ENCODE results near the gene ARHGEF6. TPM values are rescaled to one million over a fixed set of nuclear protein-coding genes. Genes with fewer than 3 reads are reported as not detected.
A peak's percentile ranks its signal among the peaks of the same experiment; 100 is the strongest.
"Not testable (repeated sequence)": the region's sequence is repeated elsewhere in the genome, so short reads cannot be mapped to it uniquely, and the experiment has no call there.

ARHGEF6 gene
- total RNA-seq, 2 donors from 2014 or later = 85.6 to 91.1 TPM

DNA sequence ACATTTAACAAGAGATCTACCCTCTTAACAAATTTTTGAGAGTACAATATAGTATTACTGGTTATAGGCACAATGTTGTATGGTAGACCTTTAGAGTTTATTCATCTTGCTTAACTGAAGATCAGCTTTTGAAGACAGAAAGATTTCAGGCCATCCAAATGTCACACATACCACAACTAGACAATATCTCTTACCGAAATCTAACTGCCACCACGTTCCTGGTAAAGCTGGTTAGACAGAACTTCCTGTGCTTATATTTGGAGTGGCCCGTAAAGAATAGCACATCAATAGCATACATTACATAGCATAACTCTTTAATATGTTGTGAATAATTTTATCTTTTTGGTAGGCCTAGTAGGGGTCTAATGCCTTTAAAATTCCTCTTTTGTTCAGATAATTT lies 29.8 kb upstream of the ARHGEF6 start:
- DNase-seq (no peak), ATAC-seq (replicated peaks in 1 of 2) (peak; percentile 39 to 42)
- H3K4me3 Mint-ChIP-seq = peak overlapping the region; percentile 54 to 71
- H3K9me3 Mint-ChIP-seq = no peaks in the 10 kb centered on the region
- no peaks in the 10 kb centered on the region for H3K36me3 Mint-ChIP-seq (ENCODE audit: insufficient read depth in 2 of 2)
- H3K27me3 Mint-ChIP-seq (ENCODE audit: low read depth) = peaks cover 15% of the 10 kb centered on the region
- peak overlapping the region; percentile 52 for H3K27ac Mint-ChIP-seq
- H3K4me1 Mint-ChIP-seq (ENCODE audit: low read depth) = peaks cover 10% of the 10 kb centered on the region

DNA sequence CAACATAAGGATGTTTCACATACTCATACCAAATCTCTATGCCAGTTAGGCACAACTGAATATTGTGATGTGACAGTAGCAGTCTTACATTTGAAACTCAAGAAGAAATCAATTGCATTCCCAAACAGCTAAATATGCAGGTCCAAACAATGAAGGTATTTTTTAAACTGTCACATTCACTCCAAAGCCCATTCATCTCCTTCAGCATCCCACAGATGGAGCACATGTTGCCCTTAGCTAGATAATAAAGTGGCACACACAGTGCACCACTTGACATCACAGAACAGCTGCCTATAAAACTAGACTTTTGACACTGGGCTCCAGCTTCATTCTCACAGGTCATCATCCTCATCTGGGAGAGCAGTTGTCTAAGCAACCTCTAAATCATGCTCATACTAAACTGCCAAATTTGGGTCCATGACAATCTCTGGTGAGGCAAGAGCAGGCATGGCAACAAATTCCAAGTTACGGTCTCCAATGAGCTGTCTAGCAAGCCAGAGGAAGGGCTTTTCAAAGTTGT lies 26.2 kb upstream of the ARHGEF6 start:
- Mint-ChIP-seq H3K27ac (no peak overlapping the region), H3K4me1 (ENCODE audit: low read depth) (peaks cover 16% of the 10 kb centered on the region), H3K27me3 (ENCODE audit: low read depth) (peaks cover 28% of the 10 kb centered on the region), H3K9me3 (no peaks in the 10 kb centered on the region), H3K4me3 (no peak overlapping the region), H3K36me3 (ENCODE audit: insufficient read depth in 2 of 2) (no peaks in the 10 kb centered on the region)
- ATAC-seq (replicated peaks in 1 of 2) (no peak), DNase-seq (no peak)

DNA sequence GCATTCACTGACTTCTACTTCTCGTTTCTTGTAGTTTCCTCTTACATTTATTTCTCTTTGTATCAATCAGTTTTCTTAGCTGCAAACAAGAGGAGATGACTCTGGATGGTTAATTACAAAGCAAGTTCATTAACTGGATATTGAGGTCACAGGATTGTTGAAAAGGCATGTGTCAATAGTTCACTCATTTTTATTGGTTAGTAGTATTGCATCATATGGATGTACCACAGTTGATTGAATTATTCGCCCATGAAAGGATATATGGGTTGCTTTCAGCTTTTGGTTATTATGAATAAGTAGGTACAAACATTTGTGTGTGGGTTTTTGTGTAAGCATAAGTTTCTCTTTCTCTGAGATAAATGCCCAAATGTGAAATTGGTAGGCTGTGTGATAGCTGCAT lies 21.8 kb upstream of the ARHGEF6 start:
- Mint-ChIP-seq H3K4me3 (no peak overlapping the region), H3K27ac (no peak overlapping the region), H3K27me3 (ENCODE audit: low read depth) (peaks cover 31% of the 10 kb centered on the region), H3K36me3 (ENCODE audit: insufficient read depth in 2 of 2) (no peaks in the 10 kb centered on the region), H3K9me3 (no peaks in the 10 kb centered on the region), H3K4me1 (ENCODE audit: low read depth) (peaks cover 12% of the 10 kb centered on the region)
- no peak for ATAC-seq (replicated peaks in 1 of 2)
- DNase-seq = no peak

DNA sequence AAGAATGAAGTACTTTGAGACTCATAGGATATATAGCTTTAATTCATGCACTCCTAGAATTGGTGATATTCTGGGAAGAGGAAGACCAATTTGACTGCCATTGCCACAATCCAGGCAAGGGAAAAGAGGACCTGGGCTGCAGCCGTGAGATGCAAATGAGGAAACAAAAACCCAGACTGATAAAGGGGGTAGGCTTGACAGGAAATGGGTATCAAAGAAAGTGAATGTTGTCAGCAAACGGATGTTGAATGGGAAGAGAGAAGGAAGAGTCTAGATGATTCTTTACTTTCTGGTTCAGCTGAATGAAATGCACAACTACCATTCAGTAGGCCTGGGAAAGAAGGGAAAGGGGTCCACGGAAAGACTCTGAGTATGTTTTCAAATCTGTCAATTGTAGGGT lies 17.1 kb upstream of the ARHGEF6 start:
- H3K4me1 Mint-ChIP-seq (ENCODE audit: low read depth) = peaks cover 8% of the 10 kb centered on the region
- H3K27me3 Mint-ChIP-seq (ENCODE audit: low read depth) = peaks cover 21% of the 10 kb centered on the region
- H3K36me3 Mint-ChIP-seq (ENCODE audit: insufficient read depth in 2 of 2) = peaks cover 0 to 2% of the 10 kb centered on the region in 2 donors
- no peak overlapping the region for H3K27ac Mint-ChIP-seq
- peaks cover 0 to 6% of the 10 kb centered on the region in 2 donors for H3K9me3 Mint-ChIP-seq
- DNase-seq (no peak), ATAC-seq (replicated peaks in 1 of 2) (no peak)
- H3K4me3 Mint-ChIP-seq = no peak overlapping the region

DNA sequence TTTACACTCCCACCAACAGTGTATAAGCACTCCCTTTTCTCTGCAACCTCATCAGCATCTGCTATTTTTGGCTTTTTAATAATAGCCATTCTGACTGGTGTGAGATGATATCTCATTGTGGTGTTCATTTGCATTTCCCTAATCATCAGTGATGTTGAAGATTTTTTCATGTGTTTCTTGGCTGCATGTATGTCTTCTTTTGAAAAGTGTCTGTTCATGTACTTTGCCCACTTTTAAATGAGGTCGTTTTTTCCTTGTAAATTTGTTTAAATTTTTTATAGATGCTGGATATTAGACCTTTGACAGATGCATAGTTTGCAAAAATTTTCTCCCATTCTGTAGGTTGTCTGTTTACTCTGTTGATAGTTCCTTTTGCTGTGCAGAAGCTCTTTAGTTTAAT lies 14.4 kb upstream of the ARHGEF6 start:
- not testable (repeated sequence) for H3K4me1 Mint-ChIP-seq (ENCODE audit: low read depth); DNase-seq; ATAC-seq (replicated peaks in 1 of 2); H3K4me3 Mint-ChIP-seq; H3K9me3 Mint-ChIP-seq; H3K36me3 Mint-ChIP-seq (ENCODE audit: insufficient read depth in 2 of 2); H3K27ac Mint-ChIP-seq
- peaks cover 12% of the 10 kb centered on the region for H3K27me3 Mint-ChIP-seq (ENCODE audit: low read depth)

DNA sequence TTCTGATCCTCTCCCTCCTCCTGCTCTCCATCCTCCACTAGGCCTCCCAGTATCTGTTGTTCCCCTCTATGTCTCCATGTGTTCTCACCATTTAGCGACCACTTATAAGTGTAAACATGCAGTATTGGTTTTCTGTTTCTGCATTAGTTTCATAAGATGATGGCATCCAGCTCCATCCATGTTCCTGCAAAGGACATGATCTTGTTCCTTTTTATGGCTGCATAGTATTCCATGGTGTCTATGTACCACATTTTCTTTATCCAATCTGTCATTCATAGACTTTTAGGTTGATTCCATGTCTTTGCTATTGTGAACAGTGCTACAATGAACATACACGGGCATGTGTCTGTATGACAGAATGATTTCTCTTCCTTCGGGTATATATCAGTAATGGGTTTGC lies 13.9 kb upstream of the ARHGEF6 start:
- H3K9me3 Mint-ChIP-seq; H3K36me3 Mint-ChIP-seq (ENCODE audit: insufficient read depth in 2 of 2); DNase-seq; H3K27ac Mint-ChIP-seq; H3K4me1 Mint-ChIP-seq (ENCODE audit: low read depth); ATAC-seq (replicated peaks in 1 of 2); H3K4me3 Mint-ChIP-seq: not testable (repeated sequence)
- peaks cover 12% of the 10 kb centered on the region for H3K27me3 Mint-ChIP-seq (ENCODE audit: low read depth)

DNA sequence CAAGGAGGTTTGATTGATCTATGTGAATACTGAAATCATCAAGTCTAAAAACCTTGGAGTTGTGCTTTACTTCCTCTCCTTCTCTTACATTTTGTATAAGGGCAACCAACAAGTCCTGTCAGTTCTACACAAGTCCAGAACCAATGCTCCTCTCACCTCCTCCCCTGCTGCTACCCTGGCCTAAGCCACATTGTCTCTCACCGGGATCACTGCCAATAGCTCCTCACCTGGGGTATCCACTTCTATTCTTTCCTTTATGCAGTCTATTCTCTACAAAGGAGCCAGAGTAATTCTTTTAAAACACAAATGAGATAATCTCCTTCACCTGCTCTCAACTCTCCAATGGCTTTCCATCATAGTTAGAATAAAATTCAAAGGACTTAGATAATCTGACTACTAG lies 13.3 kb upstream of the ARHGEF6 start:
- Mint-ChIP-seq H3K4me3 (no peak overlapping the region), H3K36me3 (ENCODE audit: insufficient read depth in 2 of 2) (peaks cover 0 to 2% of the 10 kb centered on the region in 2 donors), H3K4me1 (ENCODE audit: low read depth) (peaks cover 8% of the 10 kb centered on the region), H3K27ac (no peak overlapping the region), H3K9me3 (peaks cover 0 to 6% of the 10 kb centered on the region in 2 donors), H3K27me3 (ENCODE audit: low read depth) (peaks cover 17% of the 10 kb centered on the region)
- DNase-seq (no peak), ATAC-seq (replicated peaks in 1 of 2) (no peak)

DNA sequence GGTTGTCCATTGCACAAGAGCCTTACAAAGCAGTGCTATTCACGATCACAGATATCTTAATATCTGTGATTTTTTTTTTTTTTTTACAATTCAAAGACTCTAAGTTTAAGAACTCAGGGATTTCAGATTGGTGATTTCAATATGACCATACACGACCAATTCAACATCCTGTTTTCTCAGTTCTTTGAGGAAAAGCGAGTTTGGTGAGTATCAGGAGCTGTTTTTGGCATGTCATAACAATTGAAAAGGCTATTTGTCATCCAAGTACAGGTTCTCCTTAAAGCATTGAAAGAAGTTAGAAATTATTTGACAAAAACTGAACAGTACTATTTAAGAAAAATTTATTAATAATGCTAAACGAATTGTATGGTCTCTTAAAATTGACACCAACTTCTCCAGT lies 9.1 kb upstream of the ARHGEF6 start:
- Mint-ChIP-seq H3K4me1 (ENCODE audit: low read depth) (no peaks in the 10 kb centered on the region), H3K36me3 (ENCODE audit: insufficient read depth in 2 of 2) (no peaks in the 10 kb centered on the region), H3K27ac (no peak overlapping the region), H3K27me3 (ENCODE audit: low read depth) (peaks cover 14% of the 10 kb centered on the region), H3K4me3 (no peak overlapping the region), H3K9me3 (peaks cover 0 to 3% of the 10 kb centered on the region in 2 donors)
- ATAC-seq (replicated peaks in 1 of 2) = no peak
- no peak for DNase-seq

DNA sequence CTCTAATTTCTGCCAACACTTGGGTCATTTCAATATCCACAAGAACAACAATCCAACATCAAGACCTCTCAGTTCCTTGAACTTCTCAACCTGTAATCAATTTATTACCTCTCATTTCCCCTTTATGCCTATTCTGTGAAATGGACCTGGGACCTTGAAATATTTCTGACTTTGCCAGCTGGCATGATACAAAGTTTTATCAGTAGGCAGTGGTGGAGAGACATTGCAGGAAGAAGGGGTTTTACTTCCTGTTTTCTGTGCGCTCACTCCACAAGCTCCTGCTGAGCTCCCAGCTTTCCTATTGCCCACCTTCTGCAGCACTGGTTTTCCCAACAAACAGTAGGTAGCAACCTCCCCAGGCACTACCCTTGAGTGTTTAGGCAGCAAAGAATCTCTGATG lies 3.5 kb upstream of the ARHGEF6 start:
- Mint-ChIP-seq H3K27me3 (ENCODE audit: low read depth) (peaks cover 21% of the 10 kb centered on the region), H3K4me1 (ENCODE audit: low read depth) (peaks cover 35% of the 10 kb centered on the region), H3K9me3 (no peaks in the 10 kb centered on the region), H3K36me3 (ENCODE audit: insufficient read depth in 2 of 2) (peaks cover 6 to 10% of the 10 kb centered on the region in 2 donors), H3K4me3 (peak overlapping the region in 1 of 2 donors; percentile 54), H3K27ac (peak overlapping the region; percentile 30)
- no peak for ATAC-seq (replicated peaks in 1 of 2)
- no peak for DNase-seq

DNA sequence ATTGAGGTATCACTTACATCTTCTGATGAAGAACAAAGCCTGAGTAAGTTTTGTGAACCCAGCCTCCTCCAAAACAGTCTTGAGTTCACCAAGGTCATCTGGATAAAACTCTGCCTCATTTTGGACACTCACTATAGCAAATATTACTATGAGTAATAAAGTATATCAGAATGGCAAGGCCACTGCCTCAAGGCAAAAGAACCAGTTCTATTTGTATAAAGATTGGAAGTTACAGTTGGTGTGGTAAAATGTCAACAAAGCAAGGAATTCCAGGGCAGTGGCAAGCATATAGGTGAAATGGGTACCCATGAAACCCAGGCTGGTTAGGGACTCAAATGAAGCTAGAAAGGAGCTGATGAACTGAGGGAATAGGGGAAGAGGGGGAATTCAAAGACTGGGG lies 2.4 kb upstream of the ARHGEF6 start:
- ATAC-seq (replicated peaks in 1 of 2) (no peak), DNase-seq (no peak)
- Mint-ChIP-seq H3K27ac (peak overlapping the region; percentile 61), H3K9me3 (no peaks in the 10 kb centered on the region), H3K27me3 (ENCODE audit: low read depth) (peaks cover 18% of the 10 kb centered on the region), H3K36me3 (ENCODE audit: insufficient read depth in 2 of 2) (peaks cover 7 to 10% of the 10 kb centered on the region in 2 donors), H3K4me3 (peak overlapping the region in 1 of 2 donors; percentile 12), H3K4me1 (ENCODE audit: low read depth) (peaks cover 40% of the 10 kb centered on the region)

DNA sequence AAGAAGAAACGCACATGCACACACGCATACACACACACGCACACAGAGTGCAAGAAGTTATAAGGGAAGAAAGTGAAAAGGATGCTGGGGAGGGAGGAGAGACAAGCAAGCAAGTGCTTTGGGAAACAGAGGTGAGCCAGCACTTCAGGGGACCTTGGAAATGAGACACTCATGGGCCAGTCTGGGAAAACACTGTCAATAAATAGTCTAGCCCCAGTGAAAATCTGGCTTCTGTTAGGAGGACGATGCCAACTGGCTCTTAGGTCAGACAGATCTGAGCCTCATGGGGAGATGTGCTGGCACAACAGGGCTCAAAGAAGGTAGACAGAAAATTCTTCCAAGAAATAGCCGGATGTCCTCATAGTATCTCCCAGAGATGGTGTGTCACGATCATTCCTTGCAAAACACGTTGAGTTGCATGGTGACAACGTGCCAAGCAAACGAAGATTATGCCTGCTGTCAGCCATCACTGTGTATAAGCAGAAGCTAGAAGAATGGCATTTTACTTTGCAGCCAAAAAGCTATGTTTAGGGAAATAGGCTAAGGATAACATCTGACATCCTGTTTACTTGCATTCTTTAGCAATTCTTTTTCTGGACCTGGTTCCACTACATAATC lies 557 bp upstream of the ARHGEF6 start:
- H3K27ac Mint-ChIP-seq = peak overlapping the region; percentile 97
- H3K27me3 Mint-ChIP-seq (ENCODE audit: low read depth) = peaks cover 18% of the 10 kb centered on the region
- DNase-seq (no peak), ATAC-seq (replicated peaks in 1 of 2) (no peak)
- peaks cover 10 to 14% of the 10 kb centered on the region in 2 donors for H3K36me3 Mint-ChIP-seq (ENCODE audit: insufficient read depth in 2 of 2)
- peak overlapping the region; percentile 88 to 96 for H3K4me3 Mint-ChIP-seq
- peaks cover 54% of the 10 kb centered on the region for H3K4me1 Mint-ChIP-seq (ENCODE audit: low read depth)
- H3K9me3 Mint-ChIP-seq = no peaks in the 10 kb centered on the region

DNA sequence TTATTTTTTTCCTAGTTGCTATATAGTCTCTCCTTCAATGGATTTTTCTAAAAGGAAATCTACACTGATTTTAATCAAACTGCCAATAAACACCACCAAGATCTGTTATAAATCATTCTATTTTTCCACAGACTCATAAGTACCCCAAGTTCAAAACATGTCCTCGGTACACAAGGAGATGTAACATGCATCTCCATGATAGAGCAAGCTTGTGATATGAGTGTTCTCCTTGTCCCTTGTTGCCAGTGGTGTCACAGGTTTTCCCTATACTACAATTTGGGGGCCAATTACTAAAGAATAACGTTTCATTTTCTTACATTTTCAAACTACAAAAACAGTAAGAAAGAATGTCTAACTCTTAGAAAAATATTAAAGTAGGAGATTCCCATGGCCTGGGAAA lies 491 bp downstream of the ARHGEF6 start:
- Mint-ChIP-seq H3K4me1 (ENCODE audit: low read depth) (peaks cover 64% of the 10 kb centered on the region), H3K27ac (peak overlapping the region; percentile 97), H3K27me3 (ENCODE audit: low read depth) (peaks cover 18% of the 10 kb centered on the region), H3K9me3 (no peaks in the 10 kb centered on the region), H3K4me3 (peak overlapping the region; percentile 88 to 96), H3K36me3 (ENCODE audit: insufficient read depth in 2 of 2) (peaks cover 10 to 16% of the 10 kb centered on the region in 2 donors)
- DNase-seq = no peak
- ATAC-seq (replicated peaks in 1 of 2) = peak; percentile 36 to 56

DNA sequence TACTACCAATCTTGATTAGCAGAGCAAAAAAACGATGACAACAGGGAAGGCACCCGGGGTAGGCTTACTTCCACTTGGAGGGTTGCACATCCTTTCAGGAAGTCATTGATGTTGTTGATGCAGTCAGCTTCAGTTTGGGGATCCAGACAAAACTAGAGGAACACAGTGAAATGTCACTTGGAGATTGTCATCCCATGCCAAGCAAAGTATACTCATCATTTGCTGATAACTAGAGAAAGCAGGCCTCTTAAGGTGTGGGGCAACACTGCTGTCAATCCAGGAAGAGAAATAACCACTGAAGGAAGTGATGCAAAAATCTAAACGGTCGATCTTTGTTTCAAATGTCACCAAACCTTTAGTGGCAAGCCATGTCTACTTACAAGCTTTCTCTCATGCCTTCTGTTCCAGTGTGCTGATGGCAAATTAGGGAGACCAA lies 1.4 kb downstream of the ARHGEF6 start:
- DNase-seq = peak; percentile 18 to 28
- Mint-ChIP-seq H3K27ac (peak overlapping the region; percentile 97), H3K36me3 (ENCODE audit: insufficient read depth in 2 of 2) (peaks cover 10 to 16% of the 10 kb centered on the region in 2 donors)

DNA sequence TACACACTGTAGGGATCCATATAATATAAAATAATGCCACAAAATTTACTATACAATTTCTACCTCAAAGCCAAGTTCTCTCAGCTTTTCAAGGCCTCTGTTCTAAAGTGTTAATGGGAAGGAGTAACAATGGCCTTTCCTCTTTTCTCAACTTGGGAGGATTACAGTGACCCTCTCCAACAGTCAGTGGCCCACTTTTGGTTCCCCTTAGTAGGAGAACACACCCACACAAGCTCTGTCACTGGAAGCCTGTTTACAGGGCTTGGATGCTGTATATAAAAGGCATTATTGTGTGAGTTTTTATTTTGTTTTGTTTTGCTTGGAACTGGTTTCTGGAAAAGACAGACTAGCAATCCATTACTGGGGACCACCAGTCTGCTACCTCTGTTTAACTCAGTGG lies 1.8 kb downstream of the ARHGEF6 start:
- peaks cover 67% of the 10 kb centered on the region for H3K4me1 Mint-ChIP-seq (ENCODE audit: low read depth)
- H3K9me3 Mint-ChIP-seq = no peaks in the 10 kb centered on the region
- peak overlapping the region; percentile 97 for H3K27ac Mint-ChIP-seq
- H3K27me3 Mint-ChIP-seq (ENCODE audit: low read depth) = peaks cover 18% of the 10 kb centered on the region
- peak; percentile 2 to 33 for ATAC-seq (replicated peaks in 1 of 2)
- H3K4me3 Mint-ChIP-seq = peak overlapping the region; percentile 88 to 96
- H3K36me3 Mint-ChIP-seq (ENCODE audit: insufficient read depth in 2 of 2) = peaks cover 10 to 16% of the 10 kb centered on the region in 2 donors
- DNase-seq = no peak

More for the DNA sequence above, 1.4 kb downstream of the ARHGEF6 start:
- H3K9me3 Mint-ChIP-seq = no peaks in the 10 kb centered on the region
- H3K27me3 Mint-ChIP-seq (ENCODE audit: low read depth) = peaks cover 18% of the 10 kb centered on the region
- H3K4me3 Mint-ChIP-seq = peak overlapping the region; percentile 88 to 96
- peaks cover 72% of the 10 kb centered on the region for H3K4me1 Mint-ChIP-seq (ENCODE audit: low read depth)
- ATAC-seq (replicated peaks in 1 of 2) = peak; percentile 81 to 87
